Loucy (cell line): ENCODE results near the gene CDC40.

Experiments
- H2AFZ ChIP-seq: fragments of 200-600 bp; sonication (generic); 2 replicates; pipeline ENCODE4 v1.6.0; 2016; ENCODE audit warnings: antibody characterized with exemption, mild to moderate bottlenecking, low read length, moderate library complexity
- H3F3A ChIP-seq: fragments of 200-600 bp; 2 replicates; pipeline ENCODE4 v1.6.0; 2016; ENCODE audit warnings: antibody characterized with exemption, low read depth, mild to moderate bottlenecking
- H3K27me3 ChIP-seq: fragments of 200-600 bp; sonication (generic); 2 replicates; pipeline ENCODE4 v1.6.1; 2014; ENCODE audit warnings: low read length, mild to moderate bottlenecking; ENCODE audit not compliant: insufficient read depth, poor library complexity, severe bottlenecking
- H3K36me3 ChIP-seq: fragments of 200-600 bp; sonication (generic); 2 replicates; pipeline ENCODE4 v1.6.1; 2016; ENCODE audit warnings: low read length; ENCODE audit not compliant: insufficient read depth
- H3K4me1 ChIP-seq: fragments of 200-600 bp; sonication (generic); 2 replicates; pipeline ENCODE4 v1.5.1; 2014; ENCODE audit warnings: low read length, mild to moderate bottlenecking; ENCODE audit not compliant: insufficient read depth, poor library complexity, severe bottlenecking
- H3K4me2 ChIP-seq: fragments of 200-600 bp; sonication (generic); 2 replicates; pipeline ENCODE4 v1.6.0; 2014; ENCODE audit warnings: antibody characterized with exemption, low read length, low read depth, mild to moderate bottlenecking; ENCODE audit not compliant: poor library complexity, severe bottlenecking
- H3K4me3 ChIP-seq: fragments of 200-600 bp; sonication (generic); 2 replicates; pipeline ENCODE4 v1.5.1; 2014; ENCODE audit warnings: low read length, mild to moderate bottlenecking, mixed read lengths; ENCODE audit not compliant: poor library complexity, severe bottlenecking
- H3K79me2 ChIP-seq: fragments of 200-600 bp; sonication (generic); 2 replicates; pipeline ENCODE4 v1.6.1; 2014; ENCODE audit warnings: low read length; ENCODE audit not compliant: insufficient read depth
- H3K9ac ChIP-seq: fragments of 200-600 bp; sonication (generic); 2 replicates; pipeline ENCODE4 v1.6.0; 2014; ENCODE audit warnings: mild to moderate bottlenecking, low read depth, low read length, moderate library complexity; ENCODE audit not compliant: poor library complexity, severe bottlenecking
- H3K9me2 ChIP-seq: fragments of 200-600 bp; sonication (generic); replicated peaks from 2 replicates; pipeline ENCODE4 v1.6.1; 2016; ENCODE audit warnings: low read depth, low read length, mixed read lengths
- H3K9me3 ChIP-seq: fragments of 200-600 bp; sonication (generic); 2 replicates; pipeline ENCODE4 v1.6.1; 2014; ENCODE audit warnings: mild to moderate bottlenecking, antibody characterized with exemption, low read length, low read depth; ENCODE audit not compliant: insufficient read depth
- H4K20me1 ChIP-seq: fragments of 200-600 bp; sonication (generic); 2 replicates; pipeline ENCODE4 v1.6.0; 2014; ENCODE audit warnings: antibody characterized with exemption, low read length, mild to moderate bottlenecking; ENCODE audit not compliant: insufficient read depth, poor library complexity, severe bottlenecking
- CTCF ChIP-seq: fragments of 200-600 bp; sonication (generic); conservative IDR thresholded peaks from 2 replicates; pipeline ENCODE4 v1.5.1; 2014; ENCODE audit warnings: mild to moderate bottlenecking, antibody characterized with exemption, low read length
- EZH2phosphoT487 ChIP-seq: fragments of 200-600 bp; IDR thresholded peaks from 2 replicates; pipeline ENCODE4 v1.6.1; 2018; ENCODE audit warnings: antibody characterized with exemption, mild to moderate bottlenecking, moderate library complexity, borderline replicate concordance

CDC40 gene

GRCh38 chr6:110198561-110198960 is 18.3 kb downstream of the CDC40 start:
- H2AFZ ChIP-seq = no peak overlapping the region
- H3K27me3 ChIP-seq = no peaks in the 10 kb centered on the region
- H3K79me2 ChIP-seq = peaks cover 78% of the 10 kb centered on the region

DNA sequence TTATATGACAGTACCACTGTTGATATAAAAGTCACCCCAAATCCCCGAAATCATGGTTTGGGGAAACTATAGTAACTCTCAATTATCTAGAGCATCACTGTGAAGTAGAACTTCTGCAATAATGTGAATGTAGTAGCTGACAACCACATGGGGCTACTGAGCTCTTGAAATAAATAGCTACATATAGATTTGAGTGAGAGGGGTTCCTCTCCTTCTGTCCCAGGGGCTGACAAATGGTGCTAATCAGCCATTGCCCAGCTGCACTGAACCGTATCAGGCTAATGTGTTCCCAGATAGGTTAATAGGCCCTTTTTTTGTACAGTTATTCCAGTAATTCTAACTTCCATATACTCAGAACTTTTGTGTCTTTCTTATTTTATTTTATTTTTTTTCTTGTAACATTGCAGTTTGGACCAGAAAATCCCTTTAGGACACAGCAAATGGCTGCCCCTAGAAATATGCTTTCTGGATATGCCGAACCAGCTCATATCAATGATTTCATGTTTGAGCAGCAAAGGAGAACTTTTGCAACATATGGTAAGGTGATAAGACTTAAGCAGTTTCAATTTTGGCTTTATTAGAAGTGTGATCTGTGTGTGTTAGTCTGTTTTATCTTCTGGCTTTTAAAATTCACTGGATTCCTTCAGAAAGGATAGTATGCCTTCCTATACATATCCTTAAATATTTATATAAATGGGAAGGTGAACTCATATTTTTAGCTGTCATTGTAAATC is 21.1 kb downstream of the CDC40 start:
- H4K20me1 ChIP-seq = peaks cover 35% of the 10 kb centered on the region
- no peak overlapping the region for H3K4me2 ChIP-seq
- H3F3A ChIP-seq = 0 out of 2 replicates have a peak, but pooled peaks cover 2% of the 10 kb centered on the region
- TF ChIP-seq CTCF = no peak
- no peak for TF ChIP-seq EZH2phosphoT487
- H3K36me3 ChIP-seq = peaks cover 21% of the 10 kb centered on the region; the same call in 1 of the 2 replicates
- peaks cover 73% of the 10 kb centered on the region for H3K79me2 ChIP-seq
- no peaks in the 10 kb centered on the region for H3K4me1 ChIP-seq
- H3K9ac ChIP-seq = no peak overlapping the region
- H3K4me3 ChIP-seq = no peak overlapping the region
- no peaks in the 10 kb centered on the region for H3K9me2 ChIP-seq
- H3K27me3 ChIP-seq = no peaks in the 10 kb centered on the region
- no peak overlapping the region for H2AFZ ChIP-seq
- H3K9me3 ChIP-seq = no peaks in the 10 kb centered on the region

More at GRCh38 chr6:110198561-110198960, 18.3 kb downstream of the CDC40 start:
- H3K9me2 ChIP-seq = no peaks in the 10 kb centered on the region
- H4K20me1 ChIP-seq = peaks cover 38% of the 10 kb centered on the region
- no peaks in the 10 kb centered on the region for H3K9me3 ChIP-seq
- H3K4me2 ChIP-seq = no peak overlapping the region
- TF ChIP-seq CTCF (no peak), EZH2phosphoT487 (no peak)
- no peak overlapping the region for H3K4me3 ChIP-seq
- peaks cover 35% of the 10 kb centered on the region; the same call in 1 of the 2 replicates for H3K36me3 ChIP-seq
- no peaks in the 10 kb centered on the region for H3K4me1 ChIP-seq
- H3F3A ChIP-seq = 0 out of 2 replicates have a peak, but pooled peaks cover under 1% of the 10 kb centered on the region
- no peak overlapping the region for H3K9ac ChIP-seq

- H3K9me2 ChIP-seq = no peaks in the 10 kb centered on the region
- no peak overlapping the region for H3K4me2 ChIP-seq
- peaks cover 55% of the 10 kb centered on the region for H3K36me3 ChIP-seq
- no peaks in the 10 kb centered on the region for H3K27me3 ChIP-seq
- 0 out of 2 replicates have a peak, but pooled peaks cover 2% of the 10 kb centered on the region for H3F3A ChIP-seq
- no peaks in the 10 kb centered on the region for H3K4me1 ChIP-seq
- H2AFZ ChIP-seq = no peak overlapping the region
- no peaks in the 10 kb centered on the region for H3K9me3 ChIP-seq
- no peak overlapping the region for H3K9ac ChIP-seq
- peaks cover 28% of the 10 kb centered on the region for H3K79me2 ChIP-seq
- peaks cover under 1% of the 10 kb centered on the region for H4K20me1 ChIP-seq
- TF ChIP-seq EZH2phosphoT487 = no peak
- H3K4me3 ChIP-seq = no peak overlapping the region
Observed at GRCh38 chr6:110207652-110208051, 27.4 kb downstream of the CDC40 start.
